Fibroblast of peridontal ligament (primary cell): ENCODE measurements around the gene EPHA3.

Source experiments
- DNase-seq: peaks from one replicate; pipeline ENCODE4 v3.0.0-alpha.2; 2010; ENCODE audit errors: extremely low read depth

EPHA3 gene

DNA sequence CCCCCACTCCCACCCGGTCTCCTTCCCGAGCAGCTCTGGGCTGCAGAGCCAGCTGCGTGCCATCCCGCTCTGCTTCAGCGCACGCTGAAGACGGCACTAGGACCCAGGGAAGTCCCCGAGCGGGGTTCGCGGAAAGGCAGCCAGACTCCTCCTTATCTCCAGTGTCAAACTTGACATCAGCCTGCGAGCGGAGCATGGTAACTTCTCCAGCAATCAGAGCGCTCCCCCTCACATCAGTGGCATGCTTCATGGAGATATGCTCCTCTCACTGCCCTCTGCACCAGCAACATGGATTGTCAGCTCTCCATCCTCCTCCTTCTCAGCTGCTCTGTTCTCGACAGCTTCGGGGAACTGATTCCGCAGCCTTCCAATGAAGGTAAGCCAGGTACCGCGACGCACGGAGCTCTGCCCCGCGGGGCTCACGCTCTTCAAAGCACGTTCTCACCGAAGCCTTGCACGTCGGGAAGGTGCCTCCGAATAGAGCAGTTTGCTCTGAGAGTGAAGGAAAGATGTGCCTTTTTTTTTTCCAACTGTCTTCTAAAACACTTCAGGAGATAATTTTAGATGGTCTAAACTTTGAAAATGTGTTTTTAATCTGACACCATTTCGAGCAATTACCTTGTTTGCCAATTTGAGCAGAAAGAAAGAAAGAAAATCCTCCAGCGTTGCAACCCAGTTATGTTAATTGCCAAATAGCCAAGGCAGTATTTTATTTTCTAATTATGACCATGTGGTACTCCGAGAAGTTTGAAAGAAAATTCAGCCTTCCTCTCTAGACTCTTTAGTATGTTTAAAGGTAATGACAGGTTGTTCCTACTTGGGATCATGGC lies at the start of gene EPHA3:
Gene EPHA3 (plus strand): TSS at position 161 of the 830 bp plus-strand sequence. CDS start 128 bp downstream, at position 289.
- peak; percentile 78 for DNase-seq

DNA sequence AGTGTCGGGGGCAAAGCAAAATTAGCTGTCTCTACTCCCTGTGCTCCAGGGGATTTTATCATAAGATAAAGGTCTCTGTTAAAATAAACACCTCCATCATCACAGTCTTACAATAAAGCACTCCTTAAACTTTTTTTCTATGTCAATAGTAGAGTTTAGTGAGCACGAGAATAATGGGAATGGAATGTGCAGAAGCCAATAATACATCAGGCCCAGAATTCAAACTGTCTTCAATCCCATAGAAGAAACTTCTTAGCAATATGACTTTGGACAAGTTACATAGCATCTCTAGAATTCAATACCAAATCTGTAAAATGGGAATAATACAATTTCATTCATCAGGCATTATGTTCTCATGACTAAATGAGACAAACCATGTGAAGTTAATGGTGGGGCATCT lies 49.0 kb upstream of the EPHA3 start:
- DNase-seq: no peak

DNA sequence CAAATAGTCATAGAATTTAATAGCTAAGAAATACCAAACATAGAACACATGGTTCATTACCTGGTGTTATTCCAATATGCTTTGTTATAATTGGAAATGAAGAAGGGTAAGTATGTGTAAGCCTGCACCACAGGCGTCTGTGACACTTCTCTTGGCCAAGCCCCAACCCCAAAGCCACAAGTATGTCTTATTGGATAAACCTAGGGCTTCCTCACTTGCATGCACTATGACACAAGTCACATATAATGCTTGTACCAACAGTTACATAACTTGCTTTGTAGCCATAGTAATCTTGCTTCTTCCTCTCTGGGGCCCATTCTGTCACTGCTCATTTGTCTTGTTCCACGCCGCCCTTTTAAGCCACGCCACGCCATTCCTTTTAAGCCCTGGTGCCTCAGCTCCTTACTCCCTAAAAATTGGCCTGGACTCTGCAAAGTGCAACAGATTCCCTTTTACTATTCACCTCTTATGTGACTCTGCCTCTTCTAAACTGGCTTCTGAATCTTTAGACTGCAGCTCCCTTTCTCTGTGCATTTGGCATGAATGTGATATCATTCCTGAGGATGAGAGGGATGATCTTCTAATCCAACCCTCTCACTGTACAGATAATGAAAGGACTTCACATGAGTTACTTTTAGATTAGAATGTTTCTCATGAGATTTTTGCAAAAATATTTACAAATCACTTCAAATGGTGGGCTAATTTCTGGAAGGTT lies 48.1 kb upstream of the EPHA3 start:
- DNase-seq: peak; percentile 43

DNA sequence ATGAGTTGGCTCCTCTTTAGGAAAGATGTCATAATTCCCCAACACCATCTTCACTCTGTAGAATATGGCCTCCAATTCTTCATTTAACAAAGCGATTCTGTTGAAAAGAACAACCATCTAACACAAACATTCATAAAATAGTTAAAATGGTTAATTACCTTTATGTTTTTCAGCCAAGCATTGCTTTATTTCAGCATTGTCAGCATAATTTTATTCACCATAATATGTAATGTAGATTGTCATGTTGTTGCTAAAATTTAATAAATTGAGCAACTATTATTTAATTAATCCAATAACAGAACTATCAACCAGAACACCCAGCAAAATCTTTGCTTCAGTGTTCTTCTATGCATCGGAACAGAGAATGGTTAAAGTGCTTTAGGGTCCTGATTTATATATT lies 46.2 kb upstream of the EPHA3 start:
- no peak for DNase-seq

DNA sequence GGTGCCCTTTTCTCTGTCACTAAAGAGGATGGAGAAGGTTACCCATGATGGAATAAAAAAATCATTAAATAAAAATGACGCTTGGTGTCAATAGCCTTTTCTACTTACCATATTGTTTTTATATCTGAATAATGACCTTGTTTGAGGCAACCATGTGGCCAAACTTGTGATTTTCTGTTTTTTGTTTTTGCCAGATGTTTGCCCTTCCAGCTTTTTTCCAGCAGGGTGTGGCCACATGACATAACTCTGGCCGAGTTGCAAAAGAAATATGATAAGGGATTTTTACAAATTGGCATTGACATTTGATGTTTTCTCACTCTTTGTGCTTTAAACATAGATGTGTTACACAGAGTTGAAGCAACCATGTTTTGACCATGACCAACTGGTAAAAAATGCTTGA lies 39.7 kb upstream of the EPHA3 start:
- peak; percentile 18 for DNase-seq

DNA sequence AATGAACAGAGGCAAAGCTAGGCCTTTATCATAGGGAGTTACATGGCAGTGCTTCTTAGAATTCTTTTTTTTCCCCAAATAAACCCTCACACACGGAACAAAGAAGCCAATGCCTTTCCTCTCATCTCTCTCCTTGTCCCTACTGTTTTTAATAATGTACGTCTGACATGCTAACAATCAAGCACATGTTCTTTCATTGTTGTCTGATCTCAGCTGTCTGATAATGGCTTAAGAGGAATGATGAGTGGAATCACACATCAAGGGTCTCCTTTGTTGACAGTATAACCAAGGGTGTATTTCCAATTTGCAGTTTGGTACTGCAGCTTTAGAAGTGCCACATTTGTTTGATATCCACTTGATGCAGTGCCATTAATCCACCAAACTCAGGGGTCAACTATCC lies 34.8 kb upstream of the EPHA3 start:
- DNase-seq: no peak

DNA sequence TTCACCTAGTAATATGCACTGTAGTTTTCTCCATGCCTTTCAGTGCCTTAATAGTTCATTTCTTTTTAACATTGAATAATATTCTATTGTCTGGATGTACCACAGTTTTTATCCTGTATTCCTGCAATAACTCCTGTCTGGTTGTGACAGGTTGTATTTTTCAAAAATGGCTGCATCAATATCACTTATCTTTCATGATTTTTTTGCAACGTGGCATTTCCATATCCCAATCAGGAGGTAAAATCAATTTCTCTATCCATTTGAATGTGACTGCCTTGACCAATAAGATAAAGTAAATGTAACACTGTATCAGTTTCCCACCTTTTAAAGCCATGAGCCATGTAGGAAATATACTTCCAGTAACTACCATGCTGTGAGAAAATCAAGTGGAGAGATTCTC lies 27.5 kb upstream of the EPHA3 start:
- no peak for DNase-seq

DNA sequence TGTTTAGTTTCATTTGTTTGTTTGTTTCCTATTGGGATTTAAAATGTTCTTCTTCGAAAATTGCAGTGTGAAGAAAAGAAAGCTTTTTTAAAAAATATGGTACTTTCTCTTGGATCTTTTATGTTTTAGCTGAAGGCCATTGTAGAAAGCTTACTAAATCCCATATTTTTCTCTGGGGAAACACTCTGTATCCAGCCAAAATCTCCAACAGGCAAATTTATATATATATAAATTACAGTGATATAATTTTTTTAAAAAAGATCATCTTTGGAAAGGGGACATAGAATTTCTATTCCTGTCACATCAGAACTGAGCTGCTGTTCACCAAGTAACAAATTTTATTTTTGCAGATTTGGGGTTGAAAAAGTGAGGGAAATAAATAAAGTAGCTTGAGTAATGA lies 19.6 kb upstream of the EPHA3 start:
- no peak for DNase-seq

DNA sequence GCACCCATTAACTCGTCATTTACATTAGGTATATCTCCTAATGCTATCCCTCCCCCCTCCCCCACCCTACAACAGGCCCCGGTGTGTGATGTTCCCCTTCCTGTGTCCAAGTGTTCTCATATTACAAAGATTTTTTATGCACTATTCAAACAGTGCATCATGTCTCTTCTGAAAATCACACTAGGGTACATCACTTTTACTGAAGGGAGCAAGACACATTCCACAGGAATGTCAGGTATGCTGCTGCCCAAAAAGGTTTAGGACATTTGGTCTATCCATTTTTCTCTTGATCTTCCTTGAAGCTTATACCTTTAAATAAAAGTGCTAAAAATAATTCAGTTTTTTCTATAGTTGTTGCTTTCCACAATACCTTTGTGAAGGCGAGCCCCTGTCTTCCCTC lies 9.2 kb upstream of the EPHA3 start:
- no peak for DNase-seq

DNA sequence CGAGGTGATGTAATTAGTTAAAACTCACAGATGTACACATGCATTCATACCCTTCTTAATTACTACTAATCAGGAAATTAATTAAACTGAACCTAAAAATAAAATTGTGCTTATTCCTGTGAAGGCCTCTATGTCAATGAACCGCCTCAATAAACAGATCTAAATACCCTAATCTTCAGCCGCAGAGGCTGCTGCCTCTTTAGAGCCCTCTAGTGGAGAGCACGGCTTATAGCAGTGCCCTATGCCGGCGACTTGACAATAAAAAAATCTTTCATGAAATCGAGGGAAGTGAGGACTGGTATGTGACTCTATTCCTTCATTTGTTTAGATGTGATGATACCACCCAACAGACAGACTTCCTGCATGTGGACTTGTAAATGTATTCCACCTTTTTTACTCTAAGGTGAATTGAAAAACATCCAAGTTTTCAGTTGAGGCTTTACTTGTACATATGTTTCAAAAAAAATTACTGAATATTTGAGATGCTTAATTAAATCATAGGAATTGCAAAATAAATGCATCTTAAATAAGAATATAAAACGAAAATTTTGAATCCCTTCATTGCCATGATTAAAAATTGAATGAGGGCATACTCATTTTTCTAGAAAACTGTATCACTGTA lies 8.3 kb upstream of the EPHA3 start:
- DNase-seq: peak; percentile 73

DNA sequence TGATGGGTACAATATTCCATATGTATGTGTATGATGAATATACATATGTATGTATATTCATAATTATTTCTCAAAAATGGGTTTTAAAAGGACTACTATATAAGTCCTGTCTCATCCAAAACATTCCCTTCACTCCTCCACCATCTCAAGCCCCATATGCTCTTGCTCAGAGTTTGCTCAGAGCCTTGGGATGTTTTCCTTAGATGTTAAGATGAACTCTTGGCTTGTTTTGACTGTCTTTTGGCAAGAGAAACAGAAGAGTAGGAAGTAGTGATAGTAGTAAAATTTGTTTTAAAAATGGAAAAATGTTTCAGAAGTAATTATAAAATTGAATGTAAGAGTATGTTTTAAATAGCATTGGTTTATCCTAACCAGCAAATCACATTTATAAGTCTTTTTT lies 6.2 kb upstream of the EPHA3 start:
- DNase-seq: no peak

DNA sequence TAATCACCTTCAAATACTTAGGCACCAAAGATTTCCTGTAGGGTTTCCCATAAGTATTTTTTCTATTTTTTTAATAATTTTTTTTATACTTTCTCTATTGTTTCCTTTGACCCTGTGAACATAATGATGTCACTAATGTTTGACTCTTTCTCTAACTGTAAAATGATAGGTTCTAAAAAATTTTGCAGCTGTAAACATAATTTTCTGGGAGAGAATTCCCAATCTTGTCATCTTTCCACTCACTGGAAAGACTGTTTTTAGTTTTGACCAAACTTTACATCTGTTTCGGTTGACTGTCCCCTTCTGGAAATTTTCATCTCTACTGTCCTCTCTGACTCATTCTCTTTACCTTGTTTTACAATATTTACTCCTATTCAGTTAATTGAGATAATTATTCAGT lies 5.5 kb upstream of the EPHA3 start:
- no peak for DNase-seq

DNA sequence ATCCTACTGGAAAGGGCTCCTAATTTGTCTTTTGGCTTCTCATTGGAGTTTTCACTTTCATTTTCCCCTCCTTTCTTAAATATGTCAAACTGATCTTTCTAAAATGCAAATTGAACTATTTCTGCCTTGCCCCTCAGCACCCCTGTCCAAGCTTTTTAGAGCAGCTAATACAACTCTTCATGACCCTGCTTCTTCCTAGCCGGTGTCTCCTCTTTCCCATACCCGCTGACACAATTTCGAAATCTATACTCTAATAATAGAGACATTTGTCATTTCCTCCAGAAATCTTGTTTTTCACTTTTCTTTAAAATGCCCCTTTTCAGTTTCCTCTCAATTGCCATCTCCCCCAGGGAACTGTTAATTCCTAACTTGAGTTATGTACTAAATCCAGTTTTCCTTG lies 2.9 kb upstream of the EPHA3 start:
- DNase-seq: peak; percentile 27

DNA sequence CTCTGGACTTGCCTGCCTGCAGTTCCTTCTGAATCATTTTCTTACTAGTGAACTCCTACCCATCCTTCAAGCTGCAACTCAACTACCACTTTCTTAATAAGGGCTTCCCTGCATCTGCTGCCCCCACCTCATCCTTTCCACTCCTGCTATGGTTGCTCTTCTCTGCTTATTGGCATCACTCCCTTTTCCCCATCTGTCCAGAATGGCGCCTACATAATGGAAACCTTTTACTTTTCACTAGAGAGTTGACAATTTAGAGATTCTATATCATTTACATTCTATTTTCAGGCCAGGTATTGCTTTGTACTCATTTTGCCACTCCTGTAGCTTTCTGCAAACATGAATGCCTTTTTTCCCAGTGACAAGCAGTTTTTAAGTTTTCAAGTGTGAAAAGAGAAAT lies 1.9 kb upstream of the EPHA3 start:
- no peak for DNase-seq

DNA sequence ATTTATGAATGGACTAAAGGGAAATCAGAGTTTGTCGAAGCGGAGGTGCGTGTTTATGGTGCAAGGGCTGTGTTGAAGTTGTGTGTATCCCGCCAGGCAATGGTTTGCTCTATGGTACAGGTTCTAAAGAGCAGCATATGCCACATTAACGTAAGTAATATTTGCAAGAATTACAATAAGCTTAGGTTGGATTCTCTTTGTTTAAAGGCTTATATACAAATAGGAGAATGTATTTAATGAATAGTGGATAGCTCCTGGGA lies 800 bp downstream of the EPHA3 start:
- DNase-seq: no peak

DNA sequence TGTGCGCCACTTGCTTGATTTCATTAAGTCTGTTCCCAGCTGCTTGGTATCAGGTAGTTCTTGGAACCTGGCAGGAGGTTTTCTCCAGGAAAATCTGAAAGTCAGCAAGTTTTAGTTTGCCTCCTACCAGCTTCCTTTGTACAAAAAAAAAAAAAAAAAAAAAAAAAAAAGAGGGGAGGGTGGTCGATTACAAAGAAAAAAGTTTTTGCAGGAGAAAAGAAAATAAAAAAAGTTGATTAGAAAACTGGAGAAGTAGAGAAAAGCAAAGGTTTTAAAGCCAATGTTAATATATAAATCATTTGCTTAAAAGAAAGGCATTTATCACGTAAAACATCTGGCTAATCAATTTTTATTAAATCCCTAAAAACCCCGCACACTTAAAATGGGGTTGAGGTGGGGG lies 5.9 kb downstream of the EPHA3 start:
- no peak for DNase-seq

DNA sequence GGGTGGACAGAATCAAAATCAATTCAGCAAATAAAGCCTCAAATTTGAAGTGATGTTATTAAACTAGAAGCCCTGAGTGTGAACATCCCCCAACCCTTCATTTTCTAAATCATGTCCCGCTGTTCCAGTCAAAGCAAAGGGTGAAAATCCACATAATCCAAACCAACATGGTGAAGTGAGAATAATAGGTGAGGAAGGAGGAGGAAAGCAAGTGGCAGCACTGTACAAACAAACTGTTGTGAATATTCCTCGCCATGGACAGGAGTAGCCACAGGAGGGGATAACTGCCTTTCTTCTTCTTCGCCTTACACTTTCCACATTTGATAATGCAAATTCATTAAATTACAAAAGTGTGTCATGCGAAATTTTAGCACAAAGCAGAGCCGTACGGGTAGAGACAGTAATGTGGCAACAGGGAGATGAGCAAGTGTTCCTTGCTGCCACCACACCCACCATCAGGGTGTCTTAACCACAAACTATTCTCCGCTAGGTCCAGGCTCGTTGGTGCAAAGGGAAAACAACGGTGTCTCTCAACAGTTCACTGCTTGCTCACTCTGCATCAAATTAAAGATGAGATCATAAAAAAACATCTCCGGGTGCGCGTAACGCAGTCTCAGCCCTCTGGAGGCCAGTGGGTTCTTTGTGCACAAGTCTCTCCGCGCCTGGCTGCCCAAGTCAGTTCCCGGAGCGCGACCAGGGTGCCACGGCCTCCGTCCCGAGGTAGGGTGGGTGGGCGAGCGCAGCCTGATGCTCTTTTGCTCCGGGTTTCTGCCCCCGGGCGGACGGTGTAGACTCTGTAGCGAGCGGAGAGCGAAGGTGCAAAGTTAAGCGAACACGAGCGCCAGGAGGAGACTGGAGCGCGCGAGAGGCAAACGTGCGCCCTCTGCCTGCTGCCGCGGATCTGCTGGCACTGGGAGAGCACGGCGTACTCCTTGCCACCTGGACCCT lies 6.7 kb downstream of the EPHA3 start:
- DNase-seq: peak; percentile 54

DNA sequence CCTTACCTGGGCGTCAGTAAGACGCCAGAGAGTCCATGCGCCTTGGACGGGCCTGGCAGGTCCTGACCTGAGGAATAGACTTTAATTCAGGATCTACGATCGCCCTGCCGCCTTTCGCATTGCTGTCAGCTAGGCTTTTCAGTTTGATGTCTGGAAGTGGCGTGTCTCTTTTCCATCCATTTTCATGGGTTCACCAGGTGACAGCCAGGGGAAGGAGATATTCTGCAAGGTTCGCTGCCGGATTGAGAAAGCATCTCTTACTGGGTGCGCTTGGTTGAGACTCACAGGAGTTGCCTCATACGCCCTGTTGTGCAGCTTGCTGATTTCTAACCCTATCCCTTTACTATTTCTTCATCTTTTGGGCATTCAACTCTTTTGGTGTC lies 7.4 kb downstream of the EPHA3 start:
- DNase-seq: no peak

DNA sequence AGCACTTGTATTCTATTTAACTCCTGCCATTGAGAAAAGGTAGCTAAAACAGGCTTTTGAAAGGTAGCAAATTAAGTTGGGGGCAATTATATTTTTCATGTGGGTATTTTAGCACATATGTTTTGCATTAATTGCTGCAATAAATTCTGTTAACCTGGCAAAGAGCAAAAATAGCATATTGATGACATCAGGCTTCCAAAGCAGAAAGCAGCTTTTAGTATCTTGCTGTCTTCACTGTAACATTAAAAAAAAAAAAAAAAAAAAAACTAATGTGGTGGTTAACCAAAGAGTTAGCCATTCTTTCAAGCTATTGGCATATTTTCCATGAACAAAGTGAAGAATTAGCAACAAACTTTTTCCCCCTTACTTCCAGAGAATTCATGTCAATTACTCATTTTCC lies 9.1 kb downstream of the EPHA3 start:
- DNase-seq: no peak

DNA sequence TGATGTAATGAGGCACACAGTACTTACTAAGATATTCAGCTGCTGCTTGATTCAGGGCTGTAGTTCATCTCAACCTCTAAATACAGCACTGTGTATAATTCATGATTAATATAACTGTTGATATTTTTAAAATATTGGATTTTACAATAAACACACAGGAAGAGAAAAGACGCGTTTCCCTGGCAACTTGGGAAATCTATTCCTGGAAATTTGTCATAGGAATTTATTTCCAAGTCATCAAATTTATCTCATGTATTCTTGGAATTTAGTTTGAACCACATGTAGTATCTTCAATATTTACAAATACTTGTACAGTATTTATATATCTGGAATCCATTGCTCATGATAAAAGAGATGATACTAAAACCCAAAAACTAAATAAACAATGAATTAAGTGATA lies 30.6 kb downstream of the EPHA3 start:
- no peak for DNase-seq

DNA sequence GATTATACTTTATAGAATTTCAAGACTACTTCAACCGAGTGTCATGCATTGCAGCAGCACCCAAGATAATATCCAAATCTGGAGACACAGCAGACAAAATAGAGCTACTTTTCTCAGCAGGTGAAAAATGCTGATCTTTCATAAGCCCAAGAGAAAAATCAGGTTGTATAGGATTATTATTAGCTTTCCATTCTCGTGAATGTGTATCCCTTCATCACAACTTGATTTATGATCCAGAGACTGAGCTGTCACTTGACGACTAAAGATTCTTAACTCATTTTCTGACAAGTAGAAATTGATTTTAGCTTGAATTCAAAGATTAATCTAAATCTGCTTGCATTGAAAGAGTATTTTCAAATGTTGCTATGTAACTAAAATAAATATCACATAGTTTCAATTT lies 32.4 kb downstream of the EPHA3 start:
- DNase-seq: no peak

DNA sequence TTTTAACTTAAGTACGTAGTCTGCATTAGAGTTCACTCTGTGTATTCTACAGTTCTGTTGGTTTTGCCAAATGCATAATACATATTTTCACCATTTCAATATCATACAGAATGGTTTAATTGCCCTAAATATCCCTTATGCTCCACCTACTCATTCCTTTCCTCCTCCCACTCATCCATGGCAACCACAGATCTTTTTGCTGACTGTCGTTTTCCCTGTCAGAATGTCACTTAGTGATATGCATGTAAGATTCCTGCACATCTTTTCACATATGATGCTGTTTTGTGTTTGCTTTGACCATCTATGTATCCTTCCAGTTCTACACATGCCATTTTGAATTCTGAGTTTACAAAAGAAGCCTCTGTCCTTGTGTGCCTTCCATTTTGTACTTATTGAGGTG lies 36.7 kb downstream of the EPHA3 start:
- DNase-seq: no peak
